ENCODE results near the gene MAST3. TPM values are rescaled to one million over a fixed set of nuclear protein-coding genes. Genes with fewer than 3 reads are reported as not detected.

Gene MAST3
- total and polyA plus RNA-seq, 2 of the 13 experiments (the other 11 are each of a cell fraction or from before 2014, with no cell fraction given), result 4.1 to 4.6 TPM

GRCh38 chr19:18058208-18059009 is 39.2 kb upstream of the MAST3 start (continued):
- TF ChIP-seq ZBTB40 (IDR thresholded peaks at IDR 0.05), result no peak
- TF ChIP-seq ZBTB40 (CRISPR knock-in tag; IDR thresholded peaks at IDR 0.05), result no peak
- TF ChIP-seq ZNF121 (CRISPR knock-in tag; IDR thresholded peaks at IDR 0.05), result no peak
- TF ChIP-seq ZNF318 (CRISPR knock-in tag; IDR thresholded peaks at IDR 0.05), result no peak
- TF ChIP-seq ZNF256 (CRISPR knock-in tag; conservative IDR thresholded peaks at IDR 0.05), result no peak
- TF ChIP-seq ZNF441 (CRISPR knock-in tag; IDR thresholded peaks at IDR 0.05; ENCODE audit: borderline replicate concordance), result no peak
- no peak for TF ChIP-seq U2AF1 (optimal IDR thresholded peaks at IDR 0.05; ENCODE audit: low read depth, low read length)
- no peak for TF ChIP-seq IRF9 (CRISPR knock-in tag; IDR thresholded peaks at IDR 0.05; ENCODE audit: borderline replicate concordance)
- no peak for TF ChIP-seq HNRNPUL1 (IDR thresholded peaks at IDR 0.05; ENCODE audit: low read depth, low read length)
- TF ChIP-seq NPAS2 (CRISPR knock-in tag; IDR thresholded peaks at IDR 0.05; ENCODE audit: borderline replicate concordance), result no peak

All from HepG2 (cell line).